ENCODE results near the gene SLC2A11. TPM values are rescaled to one million over a fixed set of nuclear protein-coding genes. Genes with fewer than 3 reads are reported as not detected.

Gene SLC2A11
- total RNA-seq, 1 donor from 2014 or later: 32.1 TPM

DNA sequence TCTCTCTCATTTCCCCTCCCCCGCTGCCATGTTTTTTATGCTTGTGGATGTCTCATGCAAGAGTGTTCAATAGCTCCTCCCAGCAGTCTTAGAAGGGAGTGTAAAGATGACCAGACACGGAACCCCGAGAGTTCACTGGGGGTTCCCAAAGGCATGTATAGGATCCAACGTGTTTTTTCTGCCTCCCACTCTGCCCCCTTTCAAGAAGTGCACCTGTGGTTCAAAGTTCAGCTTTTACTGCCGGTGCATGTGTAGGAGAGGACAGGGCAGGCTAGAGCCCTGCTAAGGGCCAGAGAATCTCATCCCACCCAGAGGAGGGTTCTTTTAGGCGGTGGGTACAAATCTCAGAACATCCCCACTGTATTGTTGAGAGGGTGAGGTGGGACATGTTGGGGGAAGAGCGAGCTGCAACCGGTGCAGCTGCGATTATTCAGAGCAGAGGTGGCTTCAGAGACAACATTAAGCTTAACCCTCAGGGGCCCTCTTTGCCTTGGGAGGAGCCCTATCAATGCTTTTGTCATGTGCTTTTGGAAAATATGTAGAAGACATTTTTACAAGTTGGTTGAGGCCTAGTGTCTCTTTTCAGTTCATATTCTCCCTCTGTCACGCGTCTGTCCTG is 51.0 kb downstream of the SLC2A11 start:
- Mint-ChIP-seq H3K27ac (peak overlapping the region; percentile 72), H3K4me3 (no peak overlapping the region), H3K9me3 (peaks cover 4% of the 10 kb centered on the region), H3K36me3 (peaks cover 7% of the 10 kb centered on the region), H3K4me1 (ENCODE audit: unreplicated experiment) (peaks cover 10% of the 10 kb centered on the region), H3K27me3 (no peaks in the 10 kb centered on the region)
- DNase-seq (ENCODE audit: extremely low spot score, unreplicated experiment): no peak
- TF ChIP-seq, protein P1, sequence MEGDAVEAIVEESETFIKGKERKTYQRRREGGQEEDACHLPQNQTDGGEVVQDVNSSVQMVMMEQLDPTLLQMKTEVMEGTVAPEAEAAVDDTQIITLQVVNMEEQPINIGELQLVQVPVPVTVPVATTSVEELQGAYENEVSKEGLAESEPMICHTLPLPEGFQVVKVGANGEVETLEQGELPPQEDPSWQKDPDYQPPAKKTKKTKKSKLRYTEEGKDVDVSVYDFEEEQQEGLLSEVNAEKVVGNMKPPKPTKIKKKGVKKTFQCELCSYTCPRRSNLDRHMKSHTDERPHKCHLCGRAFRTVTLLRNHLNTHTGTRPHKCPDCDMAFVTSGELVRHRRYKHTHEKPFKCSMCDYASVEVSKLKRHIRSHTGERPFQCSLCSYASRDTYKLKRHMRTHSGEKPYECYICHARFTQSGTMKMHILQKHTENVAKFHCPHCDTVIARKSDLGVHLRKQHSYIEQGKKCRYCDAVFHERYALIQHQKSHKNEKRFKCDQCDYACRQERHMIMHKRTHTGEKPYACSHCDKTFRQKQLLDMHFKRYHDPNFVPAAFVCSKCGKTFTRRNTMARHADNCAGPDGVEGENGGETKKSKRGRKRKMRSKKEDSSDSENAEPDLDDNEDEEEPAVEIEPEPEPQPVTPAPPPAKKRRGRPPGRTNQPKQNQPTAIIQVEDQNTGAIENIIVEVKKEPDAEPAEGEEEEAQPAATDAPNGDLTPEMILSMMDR (conservative IDR thresholded peaks at IDR 0.05): no peak

DNA sequence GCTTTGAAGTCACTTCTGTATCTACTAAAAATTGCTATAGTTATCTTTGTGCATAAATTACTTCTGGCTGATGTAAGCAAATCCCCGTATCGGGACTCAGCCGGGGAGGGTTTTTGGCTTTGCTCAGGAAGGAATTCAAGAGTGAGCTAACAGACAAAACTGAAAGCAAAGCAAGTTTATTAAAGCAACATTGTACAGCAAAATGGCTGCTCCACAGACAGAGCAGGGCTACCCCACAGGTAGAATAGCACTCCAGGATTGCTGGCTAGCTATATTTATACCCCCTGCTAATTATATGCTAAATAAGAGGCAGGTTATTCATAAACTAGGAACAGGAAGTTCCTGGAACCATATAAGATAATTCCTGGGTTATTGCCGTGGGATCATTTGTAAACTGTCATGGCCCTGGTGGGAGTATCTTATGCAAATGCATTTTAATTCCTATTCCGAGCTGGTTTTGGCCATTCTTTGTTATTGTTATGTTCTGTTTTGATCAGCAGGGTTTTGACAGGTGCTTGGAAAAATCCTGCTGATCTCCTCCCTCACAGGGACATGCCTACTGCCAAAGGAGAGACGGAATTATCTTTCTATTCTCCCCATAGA is 51.7 kb downstream of the SLC2A11 start:
- Mint-ChIP-seq H3K27me3 (no peaks in the 10 kb centered on the region), H3K27ac (peak overlapping the region; percentile 72), H3K9me3 (peaks cover 5% of the 10 kb centered on the region), H3K4me3 (no peak overlapping the region), H3K36me3 (peaks cover 7% of the 10 kb centered on the region), H3K4me1 (ENCODE audit: unreplicated experiment) (peaks cover 11% of the 10 kb centered on the region)
- no peak for DNase-seq (ENCODE audit: extremely low spot score, unreplicated experiment)
- TF ChIP-seq, protein P1 (conservative IDR thresholded peaks at IDR 0.05): no peak

DNA sequence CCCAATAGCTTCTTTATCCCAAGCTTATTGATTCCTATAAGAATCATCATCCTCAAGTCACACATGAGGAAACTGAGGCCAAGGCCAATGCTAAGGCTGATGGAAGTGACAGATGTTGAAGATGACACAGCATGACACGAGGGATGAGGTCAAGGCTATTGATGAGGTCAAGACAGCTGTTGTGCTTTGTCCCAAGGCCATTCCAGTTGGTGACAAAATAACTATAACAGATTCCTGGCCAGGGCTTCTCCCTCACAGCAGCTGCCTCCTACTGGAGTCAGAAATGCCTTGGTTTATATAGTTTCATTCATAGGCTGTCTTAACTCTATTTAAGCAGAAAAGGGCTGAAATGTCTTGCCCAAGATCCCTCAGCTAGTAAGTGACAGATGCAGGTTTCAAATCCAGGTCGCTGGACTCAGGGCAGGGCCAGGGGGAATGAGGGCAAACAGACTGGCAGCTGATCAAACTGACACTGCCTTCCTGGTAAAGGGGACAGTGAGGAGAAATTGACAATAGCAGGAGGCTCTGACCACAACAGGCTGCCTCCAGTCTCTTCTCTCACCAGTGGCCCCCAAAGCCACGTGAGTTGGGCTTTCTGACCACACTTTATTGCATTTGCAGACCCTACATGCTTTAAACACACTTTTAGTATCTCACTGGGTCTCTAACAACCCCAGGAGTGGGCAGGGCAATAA is 53.0 kb downstream of the SLC2A11 start:
- TF ChIP-seq, protein P1 (conservative IDR thresholded peaks at IDR 0.05): no peak
- no peak overlapping the region for H3K27ac Mint-ChIP-seq
- no peak for DNase-seq (ENCODE audit: extremely low spot score, unreplicated experiment)
- peaks cover 5% of the 10 kb centered on the region for H3K9me3 Mint-ChIP-seq
- no peak overlapping the region for H3K4me3 Mint-ChIP-seq
- H3K27me3 Mint-ChIP-seq: no peaks in the 10 kb centered on the region
- H3K36me3 Mint-ChIP-seq: peaks cover 7% of the 10 kb centered on the region
- H3K4me1 Mint-ChIP-seq (ENCODE audit: unreplicated experiment): peaks cover 17% of the 10 kb centered on the region

DNA sequence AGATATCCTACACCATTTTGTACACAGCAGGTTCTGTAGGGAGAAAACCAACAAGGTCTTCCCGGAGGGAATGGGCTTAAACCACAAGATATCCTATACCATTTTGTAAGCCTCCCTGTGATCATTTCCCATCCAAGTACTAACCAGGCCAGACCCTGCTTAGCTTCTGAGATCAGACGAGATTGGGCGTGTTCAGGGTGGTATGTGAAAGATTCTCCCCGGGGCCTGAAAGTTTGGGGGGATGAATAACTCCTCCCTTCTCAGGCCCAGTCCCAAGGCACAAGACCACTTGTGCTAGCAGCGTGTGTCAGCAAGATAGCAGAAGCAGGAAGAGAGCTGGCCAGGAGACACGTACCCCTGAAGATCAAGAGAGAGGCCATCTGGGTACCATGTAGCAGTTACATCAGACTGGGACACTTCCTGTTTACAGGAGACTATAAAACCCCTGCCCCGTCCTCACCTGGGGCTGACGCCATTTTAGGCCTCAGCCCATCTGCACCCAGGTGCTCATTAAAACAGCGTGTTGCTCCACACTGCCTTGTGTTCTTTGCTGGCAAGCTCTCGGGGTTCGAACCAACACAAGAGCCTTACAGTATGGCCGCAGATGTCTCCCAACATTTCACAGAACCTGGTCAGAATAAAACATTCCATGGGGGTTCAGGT is 53.8 kb downstream of the SLC2A11 start:
- no peaks in the 10 kb centered on the region for H3K27me3 Mint-ChIP-seq
- H3K36me3 Mint-ChIP-seq: peaks cover 7% of the 10 kb centered on the region
- H3K4me3 Mint-ChIP-seq: no peak overlapping the region
- H3K9me3 Mint-ChIP-seq: peaks cover 5% of the 10 kb centered on the region
- TF ChIP-seq, protein P1 (conservative IDR thresholded peaks at IDR 0.05): no peak
- no peak overlapping the region for H3K27ac Mint-ChIP-seq
- peaks cover 17% of the 10 kb centered on the region for H3K4me1 Mint-ChIP-seq (ENCODE audit: unreplicated experiment)
- no peak for DNase-seq (ENCODE audit: extremely low spot score, unreplicated experiment)

DNA sequence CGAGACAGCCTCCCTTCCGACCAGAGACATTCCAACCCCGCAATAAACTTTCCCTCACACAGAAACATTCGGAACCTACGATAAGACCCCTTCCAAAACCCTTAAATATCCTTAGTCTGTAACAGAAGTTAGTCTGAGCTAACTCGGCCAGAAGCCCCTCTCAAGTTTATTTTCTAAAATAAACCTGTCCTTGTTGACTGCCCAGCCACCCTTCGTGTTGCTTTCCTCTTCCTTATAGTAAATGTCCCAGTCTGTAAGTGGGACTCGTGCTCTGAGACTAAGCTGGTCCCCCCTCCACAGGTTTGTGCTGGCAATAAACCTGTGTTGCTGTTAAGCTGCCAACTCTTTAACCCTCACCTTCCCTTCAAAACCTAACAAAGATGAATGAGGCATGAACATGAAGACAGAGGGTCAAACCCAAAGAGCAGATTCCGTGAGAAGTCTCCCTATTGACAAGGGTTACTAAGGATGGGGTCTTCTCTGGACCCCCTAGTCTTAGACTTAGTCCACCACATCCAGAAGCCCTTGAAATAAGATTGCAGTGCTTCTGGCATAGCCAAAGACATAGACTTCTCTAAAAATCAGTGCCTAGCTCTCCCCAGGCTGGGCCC is 54.7 kb downstream of the SLC2A11 start:
- Mint-ChIP-seq H3K4me1 (ENCODE audit: unreplicated experiment) (peaks cover 17% of the 10 kb centered on the region), H3K36me3 (peaks cover 7% of the 10 kb centered on the region), H3K27ac (peak overlapping the region; percentile 98), H3K9me3 (peaks cover 5% of the 10 kb centered on the region), H3K4me3 (peak overlapping the region; percentile 42), H3K27me3 (no peaks in the 10 kb centered on the region)
- DNase-seq (ENCODE audit: extremely low spot score, unreplicated experiment): peak; percentile 16
- TF ChIP-seq, protein P1 (conservative IDR thresholded peaks at IDR 0.05): no peak
